Erythroblast (primary cell): Measurements from ENCODE around the gene ZNF423.

Experiments
- DNase-seq, 2 experiments: peaks; one replicate each; lab custom pipeline; 2025; lab: John Stamatoyannopoulos, UW
- GATA1 ChIP-seq: IDR thresholded peaks from 2 replicates; pipeline ENCODE4 v1.6.1; 2011; ENCODE audit warnings: low read depth, mild to moderate bottlenecking, control low read depth, low read length, moderate library complexity
- POLR2A ChIP-seq: IDR thresholded peaks from 2 replicates; pipeline ENCODE4 v1.6.1; 2011; ENCODE audit warnings: mild to moderate bottlenecking, low read length

The ZNF423 gene

GRCh38 chr16:49786926-49787557 lies 68.9 kb downstream of the ZNF423 start:
- TF ChIP-seq GATA1: no peak
- no peak for TF ChIP-seq POLR2A
- DNase-seq: no peak

- no peak for DNase-seq
- TF ChIP-seq POLR2A: no peak
- no peak for TF ChIP-seq GATA1
These were observed 69.9 kb downstream of the ZNF423 start for GRCh38 chr16:49785970-49786369.

- no peak for DNase-seq
- TF ChIP-seq GATA1: no peak
- TF ChIP-seq POLR2A: no peak
These were observed 73.5 kb downstream of the ZNF423 start for GRCh38 chr16:49782405-49782804.

- DNase-seq: no peak
- no peak for TF ChIP-seq GATA1
- TF ChIP-seq POLR2A: no peak
These were observed 74.5 kb downstream of the ZNF423 start for GRCh38 chr16:49781401-49781800.

GRCh38 chr16:49780433-49780832 lies 75.5 kb downstream of the ZNF423 start:
- TF ChIP-seq POLR2A (no peak), GATA1 (no peak)
- DNase-seq: no peak

- no peak for DNase-seq
- TF ChIP-seq GATA1 (no peak), POLR2A (no peak)
These were observed 75.9 kb downstream of the ZNF423 start for GRCh38 chr16:49779979-49780378.

GRCh38 chr16:49778202-49778930 lies 77.5 kb downstream of the ZNF423 start:
- no peak for TF ChIP-seq GATA1
- TF ChIP-seq POLR2A: no peak
- DNase-seq: no peak

GRCh38 chr16:49776734-49777133 lies 79.2 kb downstream of the ZNF423 start:
- no peak for DNase-seq
- TF ChIP-seq GATA1 (no peak), POLR2A (no peak)

- TF ChIP-seq GATA1 (no peak), POLR2A (no peak)
- DNase-seq: no peak
These were observed 79.8 kb downstream of the ZNF423 start for GRCh38 chr16:49776085-49776595.

GRCh38 chr16:49775581-49775980 lies 80.3 kb downstream of the ZNF423 start:
- TF ChIP-seq POLR2A (no peak), GATA1 (no peak)
- no peak for DNase-seq

- DNase-seq: no peak
- TF ChIP-seq GATA1: no peak
- TF ChIP-seq POLR2A: no peak
These were observed 80.9 kb downstream of the ZNF423 start for GRCh38 chr16:49775018-49775417.

- no peak for TF ChIP-seq GATA1
- TF ChIP-seq POLR2A: no peak
- no peak for DNase-seq
These were observed 82.1 kb downstream of the ZNF423 start for GRCh38 chr16:49773534-49774475.

GRCh38 chr16:49767998-49768397 lies 87.9 kb downstream of the ZNF423 start:
- no peak for DNase-seq
- TF ChIP-seq POLR2A (no peak), GATA1 (no peak)
